Skeletal muscle cell (primary cell): ENCODE measurements around the gene CTDSPL2.

ENCODE experiments used
- DNase-seq: peaks from one replicate; pipeline ENCODE4 v3.0.0-alpha.2; 2010; ENCODE audit warnings: low read depth
- H3K4me3 ChIP-seq: 2 replicates; pipeline ENCODE4 v1.5.1; 2011; ENCODE audit warnings: low read depth, mild to moderate bottlenecking, control low read depth, low read length, moderate library complexity

Gene CTDSPL2

DNA sequence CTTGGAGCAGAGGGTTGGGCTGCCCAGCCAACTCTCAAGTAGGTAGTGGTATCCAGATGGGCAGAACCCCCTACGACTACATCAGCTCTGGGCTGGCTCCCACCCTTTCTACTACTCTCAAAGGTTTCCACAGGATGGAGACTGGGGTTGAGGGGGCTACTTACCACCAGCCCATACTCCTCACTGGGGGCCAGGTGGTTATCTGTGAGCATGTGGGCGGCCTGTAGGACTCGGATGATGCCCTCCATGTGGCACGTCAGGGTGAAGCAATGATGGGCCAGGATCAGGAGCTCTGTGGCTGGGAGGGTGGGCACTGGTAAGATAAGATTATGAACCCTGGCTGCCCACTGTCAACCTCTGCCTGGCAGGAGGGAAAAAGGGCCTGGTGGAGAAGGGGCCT lies 142.9 kb downstream of the CTDSPL2 start:
- no peak overlapping the region for H3K4me3 ChIP-seq
- DNase-seq: no peak

GRCh38 chr15:44573386-44573785 lies 146.0 kb downstream of the CTDSPL2 start:
- no peak overlapping the region for H3K4me3 ChIP-seq
- no peak for DNase-seq

DNA sequence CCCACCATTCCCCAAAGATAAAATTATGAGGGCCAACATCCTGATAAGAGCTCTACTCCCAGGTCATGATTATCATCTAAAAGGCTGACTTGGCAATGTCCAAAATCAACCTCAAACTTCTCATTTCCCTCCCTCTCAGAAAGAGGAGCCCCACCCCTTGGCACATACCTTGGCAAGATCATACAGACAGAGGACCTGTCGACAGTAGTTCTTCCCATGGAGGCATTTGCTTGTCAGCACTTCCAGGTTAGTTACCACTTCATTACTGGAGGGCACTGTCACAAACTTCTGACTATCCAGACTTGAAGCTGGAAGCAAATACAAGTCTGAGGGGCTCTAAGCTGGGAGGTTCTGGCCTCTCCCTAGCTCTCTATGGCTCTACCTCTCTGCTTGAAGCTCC lies 147.3 kb downstream of the CTDSPL2 start:
- DNase-seq: no peak

More for the DNA sequence above, 147.3 kb downstream of the CTDSPL2 start:
- H3K4me3 ChIP-seq: no peak overlapping the region
